Fibroblast of the aortic adventitia (primary cell): Measurements from ENCODE around the gene IRGQ. TPM values are rescaled to one million over a fixed set of nuclear protein-coding genes. Genes with fewer than 3 reads are reported as not detected.
"Not testable (repeated sequence)": the region's sequence is repeated elsewhere in the genome, so short reads cannot be mapped to it uniquely, and the experiment has no call there.

ENCODE experiments used
- DNase-seq: peaks from one replicate; pipeline ENCODE4 v3.0.0-alpha.2; 2010; ENCODE audit warnings: low read depth
- H3K4me3 ChIP-seq: 2 replicates; pipeline ENCODE4 v1.5.1; 2011; ENCODE audit warnings: low read depth, mild to moderate bottlenecking, control low read depth, low read length, moderate library complexity
- CTCF ChIP-seq: IDR thresholded peaks from 2 replicates; pipeline ENCODE4 v1.5.1; 2011; ENCODE audit warnings: mild to moderate bottlenecking, low read length, control low read depth, inconsistent platforms; ENCODE audit not compliant: insufficient read depth
- total RNA-seq: library from RNA; depleted of rRNA; stranded (reverse); fragments of >200 nt; gene quantifications from 2 replicates; pipeline ENCODE4 v1.2.3, GENCODE V29; 2012; ENCODE audit warnings: low replicate concordance

IRGQ gene
- total RNA-seq, 1 donor: 17.5 TPM

GRCh38 chr19:43592800-43593350 is 3.1 kb downstream of the IRGQ start:
- TF ChIP-seq CTCF: no peak
- H3K4me3 ChIP-seq: no peak overlapping the region
- DNase-seq: no peak

- no peak for TF ChIP-seq CTCF
- H3K4me3 ChIP-seq: no peak overlapping the region
- no peak for DNase-seq
These were observed 3.8 kb downstream of the IRGQ start for GRCh38 chr19:43591904-43592772.

- no peak overlapping the region for H3K4me3 ChIP-seq
- no peak for TF ChIP-seq CTCF
- DNase-seq: no peak
These were observed 6.3 kb downstream of the IRGQ start for GRCh38 chr19:43589678-43590077.

GRCh38 chr19:43589277-43589676 is 6.7 kb downstream of the IRGQ start:
- no peak overlapping the region for H3K4me3 ChIP-seq
- no peak for TF ChIP-seq CTCF
- DNase-seq: no peak

GRCh38 chr19:43587029-43587428 is 8.9 kb downstream of the IRGQ start:
- DNase-seq, H3K4me3 ChIP-seq: not testable (repeated sequence)

- no peak overlapping the region for H3K4me3 ChIP-seq
- no peak for DNase-seq
- no peak for TF ChIP-seq CTCF
These were observed 9.6 kb downstream of the IRGQ start for GRCh38 chr19:43586346-43586745.

GRCh38 chr19:43584484-43584883 is 11.4 kb downstream of the IRGQ start:
- TF ChIP-seq CTCF: no peak
- no peak for DNase-seq
- no peak overlapping the region for H3K4me3 ChIP-seq
